Immature natural killer cell (primary cell): ENCODE results near the gene PRKAG2. TPM values are rescaled to one million over a fixed set of nuclear protein-coding genes. Genes with fewer than 3 reads are reported as not detected.

ENCODE experiments used
- DNase-seq, 3 donors: peaks; one replicate each; pipeline ENCODE4 v3.0.0; 2022; ENCODE audit warnings: mixed read lengths in 1 of 3
- H3K27ac Mint-ChIP-seq, 6 donors: one replicate each; pipeline ENCODE4 v1.8.0; 2020; ENCODE audit warnings: mixed read lengths in 6 of 6, mild to moderate bottlenecking in 5 of 6, inconsistent platforms in 4 of 6, moderate library complexity in 3 of 6
- H3K27me3 Mint-ChIP-seq, 3 donors: one replicate each; pipeline ENCODE4 v1.8.0; 2020 to 2021; ENCODE audit warnings: low read depth in 3 of 3, mild to moderate bottlenecking in 3 of 3, mixed read lengths in 3 of 3, moderate library complexity in 3 of 3, inconsistent platforms in 1 of 3
- H3K36me3 Mint-ChIP-seq, 3 donors: one replicate each; pipeline ENCODE4 v1.8.0; 2020; ENCODE audit warnings: mixed read lengths in 3 of 3, inconsistent platforms in 2 of 3, mild to moderate bottlenecking in 2 of 3
- H3K4me1 Mint-ChIP-seq, 2 donors: one replicate each; pipeline ENCODE4 v1.8.0; 2020; ENCODE audit warnings: inconsistent platforms in 2 of 2, mild to moderate bottlenecking in 2 of 2, mixed read lengths in 2 of 2, moderate library complexity in 1 of 2
- H3K4me3 Mint-ChIP-seq, 5 donors: one replicate each; pipeline ENCODE4 v1.8.0; 2020; ENCODE audit warnings: mild to moderate bottlenecking in 5 of 5, mixed read lengths in 5 of 5, inconsistent platforms in 3 of 5, moderate library complexity in 3 of 5
- H3K9me3 Mint-ChIP-seq, 6 donors: one replicate each; pipeline ENCODE4 v1.8.0; 2020; ENCODE audit warnings: mild to moderate bottlenecking in 6 of 6, mixed read lengths in 6 of 6, inconsistent platforms in 4 of 6, moderate library complexity in 3 of 6
- polyA plus RNA-seq, 3 donors: library from polyadenylated mRNA; unstranded; fragments of 300-500 nt; fragmentation: Illumina TruSeq; gene quantifications; one replicate each; pipeline ENCODE4 v1.2.3, GENCODE V29; 2021

PRKAG2 gene
- polyA plus RNA-seq, 3 donors from 2014 or later: 14.7 to 22.5 (median 19.1) TPM

DNA sequence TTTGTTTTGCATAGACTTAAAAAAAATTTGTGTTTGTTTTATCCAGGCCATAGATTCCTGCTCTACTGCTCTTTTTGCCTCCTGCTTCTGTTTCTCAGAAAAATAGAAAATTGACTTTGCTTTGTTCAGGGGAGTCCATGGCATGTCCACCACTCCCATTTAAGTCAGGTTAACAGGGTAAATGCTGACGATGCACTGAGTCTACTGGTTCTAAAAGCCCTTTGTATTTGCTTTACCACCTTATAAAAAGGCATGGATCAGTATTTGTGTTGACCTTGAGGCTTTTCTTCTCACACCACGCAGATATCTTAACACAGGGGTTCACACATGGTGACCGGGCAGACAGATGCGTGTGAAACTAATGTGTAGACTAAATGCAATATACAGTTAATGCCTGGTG lies 217.7 kb downstream of the PRKAG2 start:
- Mint-ChIP-seq H3K27me3 (peaks cover 0 to under 1% (median 0%) of the 10 kb centered on the region in 3 donors), H3K27ac (no peak overlapping the region), H3K9me3 (no peaks in the 10 kb centered on the region), H3K36me3 (peaks cover 0 to under 1% (median 0%) of the 10 kb centered on the region in 3 donors), H3K4me1 (peaks cover under 1 to 5% of the 10 kb centered on the region in 2 donors), H3K4me3 (no peak overlapping the region)
- no peak for DNase-seq

GRCh38 chr7:151658778-151659177 lies 218.1 kb downstream of the PRKAG2 start:
- no peak for DNase-seq
- Mint-ChIP-seq H3K27ac (no peak overlapping the region), H3K27me3 (peaks cover 0 to 1% (median 0%) of the 10 kb centered on the region in 3 donors), H3K9me3 (no peaks in the 10 kb centered on the region), H3K4me3 (no peak overlapping the region), H3K4me1 (peaks cover 0 to under 1% of the 10 kb centered on the region in 2 donors), H3K36me3 (no peaks in the 10 kb centered on the region)

GRCh38 chr7:151657173-151657572 lies 219.7 kb downstream of the PRKAG2 start:
- Mint-ChIP-seq H3K4me3 (no peak overlapping the region), H3K9me3 (no peaks in the 10 kb centered on the region), H3K36me3 (no peaks in the 10 kb centered on the region), H3K4me1 (no peaks in the 10 kb centered on the region), H3K27me3 (peaks cover 0 to 1% (median 0%) of the 10 kb centered on the region in 3 donors), H3K27ac (no peak overlapping the region)
- no peak for DNase-seq

DNA sequence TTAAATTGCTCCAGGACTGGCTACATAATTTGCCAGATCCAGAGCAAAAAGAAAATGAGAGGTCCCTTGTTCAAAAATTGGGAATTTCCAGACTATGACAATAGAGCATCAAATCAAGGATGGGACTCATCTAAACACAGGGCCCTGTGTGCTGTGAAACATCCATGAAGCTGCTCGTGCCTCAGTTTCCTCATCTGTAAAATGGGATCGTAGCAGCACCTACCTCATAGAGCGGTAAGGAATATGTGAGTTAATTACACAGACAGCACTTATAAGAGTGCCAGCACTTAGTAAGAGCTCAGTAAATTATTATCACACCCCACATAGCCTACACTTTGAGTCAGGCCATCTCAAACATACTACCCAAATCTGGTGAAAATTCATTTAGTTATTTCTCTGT lies 221.4 kb downstream of the PRKAG2 start:
- Mint-ChIP-seq H3K4me1 (no peaks in the 10 kb centered on the region), H3K27ac (no peak overlapping the region), H3K9me3 (no peaks in the 10 kb centered on the region), H3K27me3 (peaks cover 0 to 1% (median 0%) of the 10 kb centered on the region in 3 donors), H3K4me3 (no peak overlapping the region), H3K36me3 (no peaks in the 10 kb centered on the region)
- no peak for DNase-seq

DNA sequence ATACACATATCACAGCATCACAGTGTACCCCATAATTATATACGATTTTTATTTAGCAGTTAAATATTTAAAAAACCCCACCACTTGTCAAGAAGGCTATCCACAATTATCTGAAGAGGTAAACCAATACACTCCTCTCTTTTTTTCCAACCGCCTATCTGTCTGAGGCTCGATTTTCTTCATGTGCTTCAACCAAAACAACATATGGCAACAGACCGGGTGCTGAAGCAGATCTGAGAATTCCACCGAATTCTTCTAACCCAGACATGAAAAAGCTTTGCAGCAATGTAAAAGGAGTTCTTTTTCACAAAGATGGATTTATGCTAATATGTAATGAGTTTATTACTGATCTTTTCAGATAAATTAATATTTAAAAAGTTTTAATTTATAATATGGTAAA lies 224.8 kb downstream of the PRKAG2 start:
- H3K27me3 Mint-ChIP-seq: peaks cover 0 to 1% (median 0%) of the 10 kb centered on the region in 3 donors
- no peak for DNase-seq
- no peaks in the 10 kb centered on the region for H3K9me3 Mint-ChIP-seq
- H3K27ac Mint-ChIP-seq: no peak overlapping the region
- no peak overlapping the region for H3K4me3 Mint-ChIP-seq
- peaks cover 5 to 10% (median 8%) of the 10 kb centered on the region in 3 donors for H3K36me3 Mint-ChIP-seq
- H3K4me1 Mint-ChIP-seq: no peaks in the 10 kb centered on the region

DNA sequence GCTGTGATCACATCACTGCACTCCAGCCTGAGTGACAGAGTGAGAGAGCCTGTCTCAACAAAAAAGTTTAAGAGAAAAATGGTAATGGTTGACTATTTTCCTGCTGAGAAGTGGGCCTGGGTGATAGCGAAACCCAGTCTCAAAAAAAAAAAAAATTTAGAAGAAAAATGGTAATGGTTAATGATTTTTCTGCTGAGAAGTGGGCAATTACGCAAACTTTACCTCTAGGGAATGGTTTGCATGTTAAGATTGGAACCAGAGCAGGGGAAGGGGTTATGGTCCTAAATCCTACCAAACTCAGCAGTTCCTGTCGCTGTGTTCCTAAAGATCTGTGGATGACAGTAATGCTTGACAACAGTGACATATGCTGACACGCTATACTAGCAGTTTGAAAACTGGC lies 226.8 kb downstream of the PRKAG2 start:
- H3K9me3 Mint-ChIP-seq: no peaks in the 10 kb centered on the region
- H3K4me1 Mint-ChIP-seq: no peaks in the 10 kb centered on the region
- peaks cover 5 to 10% (median 8%) of the 10 kb centered on the region in 3 donors for H3K36me3 Mint-ChIP-seq
- H3K27ac Mint-ChIP-seq: no peak overlapping the region
- peaks cover 0 to 1% (median 0%) of the 10 kb centered on the region in 3 donors for H3K27me3 Mint-ChIP-seq
- H3K4me3 Mint-ChIP-seq: no peak overlapping the region
- no peak for DNase-seq

DNA sequence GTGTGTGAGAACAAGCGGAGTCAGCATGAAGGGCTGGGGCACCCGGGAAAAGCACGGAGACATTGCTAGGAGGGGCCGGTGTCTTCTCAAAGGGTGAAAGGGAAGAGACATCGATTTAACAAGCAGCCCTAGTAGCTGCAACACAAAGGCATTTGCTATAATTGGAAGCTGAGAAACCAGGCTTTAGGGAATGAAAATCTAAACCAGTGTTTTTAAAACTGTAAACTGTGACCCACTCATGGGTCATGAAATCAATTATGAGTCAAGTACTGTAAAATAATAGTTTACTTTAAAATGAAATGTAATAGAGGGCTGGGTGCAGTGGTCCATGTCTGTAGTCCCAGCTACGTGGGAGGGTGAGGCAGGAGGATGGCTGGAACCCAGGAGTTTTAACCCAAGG lies 228.5 kb downstream of the PRKAG2 start:
- peaks cover 0 to 3% (median 0%) of the 10 kb centered on the region in 3 donors for H3K27me3 Mint-ChIP-seq
- no peak overlapping the region for H3K4me3 Mint-ChIP-seq
- H3K4me1 Mint-ChIP-seq: no peaks in the 10 kb centered on the region
- H3K9me3 Mint-ChIP-seq: no peaks in the 10 kb centered on the region
- no peak overlapping the region for H3K27ac Mint-ChIP-seq
- no peak for DNase-seq
- peaks cover 5 to 10% (median 8%) of the 10 kb centered on the region in 3 donors for H3K36me3 Mint-ChIP-seq

DNA sequence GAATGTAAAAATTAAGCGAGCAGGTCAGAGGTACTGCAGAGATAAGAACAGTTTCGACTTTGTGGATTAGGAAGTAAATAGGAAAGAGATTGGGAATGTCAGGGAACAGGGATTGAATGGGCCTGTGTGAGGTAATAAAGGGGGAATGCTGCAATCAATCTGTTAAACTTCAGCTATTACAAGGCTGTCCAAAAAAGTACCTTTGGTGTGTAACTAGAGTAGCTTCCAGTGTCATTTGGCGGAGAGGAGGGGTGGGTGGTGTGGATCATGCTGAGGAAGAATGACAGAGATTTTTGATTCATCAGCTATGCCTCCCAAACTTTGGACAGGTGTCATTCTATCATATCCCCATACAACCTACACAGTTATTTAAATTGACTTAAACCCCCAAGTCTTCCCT lies 229.0 kb downstream of the PRKAG2 start:
- Mint-ChIP-seq H3K36me3 (peaks cover 5 to 10% (median 8%) of the 10 kb centered on the region in 3 donors), H3K4me1 (no peaks in the 10 kb centered on the region), H3K27ac (no peak overlapping the region), H3K27me3 (peaks cover 0 to 6% (median 0%) of the 10 kb centered on the region in 3 donors), H3K4me3 (no peak overlapping the region), H3K9me3 (no peaks in the 10 kb centered on the region)
- no peak for DNase-seq

DNA sequence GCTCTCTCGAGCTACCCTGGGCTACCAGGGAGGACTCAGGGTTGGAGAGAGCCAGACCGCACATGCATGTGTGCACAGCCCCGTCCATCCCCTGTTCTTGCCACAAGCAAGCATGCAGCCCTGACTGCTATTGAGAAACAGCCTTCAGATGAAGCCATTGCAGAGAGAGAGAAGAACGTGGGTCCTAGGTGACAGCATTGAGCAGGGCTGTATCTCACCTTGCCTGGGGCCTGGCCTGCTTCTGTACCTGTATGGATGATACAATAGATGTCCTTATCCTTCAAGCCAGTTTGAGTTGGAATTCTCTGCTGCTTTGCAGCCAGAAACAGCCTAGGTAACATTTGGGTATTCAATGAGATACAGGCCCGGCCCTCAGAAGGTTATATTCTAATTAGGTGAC lies 229.9 kb downstream of the PRKAG2 start:
- H3K4me1 Mint-ChIP-seq: no peaks in the 10 kb centered on the region
- no peaks in the 10 kb centered on the region for H3K9me3 Mint-ChIP-seq
- peaks cover 0 to 6% (median 0%) of the 10 kb centered on the region in 3 donors for H3K27me3 Mint-ChIP-seq
- no peak overlapping the region for H3K4me3 Mint-ChIP-seq
- peak overlapping the region in 1 of 6 donors; percentile 61 for H3K27ac Mint-ChIP-seq
- no peak for DNase-seq
- H3K36me3 Mint-ChIP-seq: peaks cover 5 to 10% (median 8%) of the 10 kb centered on the region in 3 donors

DNA sequence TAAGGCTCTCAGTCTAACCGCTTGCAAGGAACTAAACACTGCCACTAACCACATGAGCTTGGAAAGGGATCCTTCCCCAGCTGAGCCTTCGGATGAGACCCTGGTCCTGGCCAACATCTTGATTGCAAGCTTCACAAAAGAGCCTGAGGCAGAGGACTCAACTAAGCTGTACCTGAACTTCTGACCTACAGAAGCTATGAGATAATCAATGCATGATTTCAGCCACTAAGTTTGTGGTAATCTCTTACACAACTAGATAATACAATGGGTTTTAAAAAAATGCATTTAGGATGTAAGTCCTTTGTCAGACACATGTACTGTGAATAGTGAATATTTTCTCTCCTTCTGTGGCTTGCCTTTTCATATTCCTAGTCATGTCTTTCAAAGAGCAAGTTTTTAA lies 231.6 kb downstream of the PRKAG2 start:
- peaks cover 0 to 8% (median 0%) of the 10 kb centered on the region in 3 donors for H3K27me3 Mint-ChIP-seq
- no peak for DNase-seq
- no peak overlapping the region for H3K27ac Mint-ChIP-seq
- peaks cover 5 to 14% (median 8%) of the 10 kb centered on the region in 3 donors for H3K36me3 Mint-ChIP-seq
- H3K4me3 Mint-ChIP-seq: no peak overlapping the region
- no peaks in the 10 kb centered on the region for H3K9me3 Mint-ChIP-seq
- H3K4me1 Mint-ChIP-seq: no peaks in the 10 kb centered on the region

GRCh38 chr7:151644554-151644953 lies 232.4 kb downstream of the PRKAG2 start:
- DNase-seq: no peak
- Mint-ChIP-seq H3K27me3 (peaks cover 0 to 8% (median 0%) of the 10 kb centered on the region in 3 donors), H3K36me3 (peaks cover 5 to 18% (median 8%) of the 10 kb centered on the region in 3 donors), H3K4me1 (no peaks in the 10 kb centered on the region), H3K4me3 (no peak overlapping the region), H3K27ac (no peak overlapping the region), H3K9me3 (no peaks in the 10 kb centered on the region)

- no peak for DNase-seq
- no peak overlapping the region for H3K27ac Mint-ChIP-seq
- H3K9me3 Mint-ChIP-seq: no peaks in the 10 kb centered on the region
- peaks cover 0 to 8% (median 0%) of the 10 kb centered on the region in 3 donors for H3K27me3 Mint-ChIP-seq
- H3K4me3 Mint-ChIP-seq: no peak overlapping the region
- peaks cover 3 to 13% (median 4%) of the 10 kb centered on the region in 3 donors for H3K36me3 Mint-ChIP-seq
- H3K4me1 Mint-ChIP-seq: no peaks in the 10 kb centered on the region
Measured at GRCh38 chr7:151642746-151643145, 234.2 kb downstream of the PRKAG2 start.

- Mint-ChIP-seq H3K9me3 (no peaks in the 10 kb centered on the region), H3K36me3 (peaks cover 0 to 13% (median 0%) of the 10 kb centered on the region in 3 donors), H3K4me1 (no peaks in the 10 kb centered on the region), H3K4me3 (no peak overlapping the region), H3K27me3 (peaks cover 0 to 8% (median 0%) of the 10 kb centered on the region in 3 donors), H3K27ac (no peak overlapping the region)
- DNase-seq: no peak
Measured at GRCh38 chr7:151641587-151641986, 235.3 kb downstream of the PRKAG2 start.

GRCh38 chr7:151637781-151638261 lies 239.1 kb downstream of the PRKAG2 start:
- Mint-ChIP-seq H3K27ac (no peak overlapping the region), H3K4me3 (no peak overlapping the region), H3K36me3 (peaks cover 0 to 13% (median 0%) of the 10 kb centered on the region in 3 donors), H3K4me1 (peaks cover 7 to 9% of the 10 kb centered on the region in 2 donors), H3K27me3 (peaks cover 3 to 4% (median 3%) of the 10 kb centered on the region in 3 donors), H3K9me3 (no peaks in the 10 kb centered on the region)
- DNase-seq: no peak

GRCh38 chr7:151634643-151635042 lies 242.3 kb downstream of the PRKAG2 start:
- H3K9me3 Mint-ChIP-seq: no peaks in the 10 kb centered on the region
- peaks cover 23 to 30% of the 10 kb centered on the region in 2 donors for H3K4me1 Mint-ChIP-seq
- no peak for DNase-seq
- peak overlapping the region in 2 of 6 donors; percentile 5 to 59 for H3K27ac Mint-ChIP-seq
- H3K4me3 Mint-ChIP-seq: no peak overlapping the region
- H3K27me3 Mint-ChIP-seq: peaks cover 3 to 11% (median 5%) of the 10 kb centered on the region in 3 donors
- H3K36me3 Mint-ChIP-seq: peaks cover 0 to 7% (median 0%) of the 10 kb centered on the region in 3 donors
